HG02798 (cell line): Measurements from ENCODE around the gene FHL2.
"Not testable (repeated sequence)": the region's sequence is repeated elsewhere in the genome, so short reads cannot be mapped to it uniquely, and the experiment has no call there.

Experiments used
- ATAC-seq: cut with Tn5 transposase; IDR thresholded peaks from one replicate; pipeline ENCODE4 v1.9.1; 2021; ENCODE audit warnings: mild to moderate bottlenecking; ENCODE audit not compliant: unreplicated experiment, poor library complexity

FHL2 gene

DNA sequence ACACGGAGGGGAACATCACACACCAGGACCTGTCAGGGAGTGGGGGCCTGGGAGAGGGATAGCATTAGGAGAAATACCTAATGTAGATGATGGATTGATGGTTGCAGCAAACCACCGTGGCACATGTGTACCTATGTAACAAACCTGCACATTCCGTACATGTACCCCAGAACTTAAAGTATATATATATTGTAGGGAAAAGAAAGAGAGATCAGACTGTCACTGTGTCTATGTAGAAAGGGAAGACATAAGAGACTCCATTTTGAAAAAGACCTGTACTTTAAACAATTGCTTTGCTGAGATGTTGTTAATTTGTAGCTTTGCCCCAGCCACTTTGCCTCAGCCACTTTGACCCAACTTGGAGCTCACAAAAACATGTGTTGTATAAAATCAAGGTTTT lies 26.0 kb upstream of the FHL2 start:
- not testable (repeated sequence) for ATAC-seq

DNA sequence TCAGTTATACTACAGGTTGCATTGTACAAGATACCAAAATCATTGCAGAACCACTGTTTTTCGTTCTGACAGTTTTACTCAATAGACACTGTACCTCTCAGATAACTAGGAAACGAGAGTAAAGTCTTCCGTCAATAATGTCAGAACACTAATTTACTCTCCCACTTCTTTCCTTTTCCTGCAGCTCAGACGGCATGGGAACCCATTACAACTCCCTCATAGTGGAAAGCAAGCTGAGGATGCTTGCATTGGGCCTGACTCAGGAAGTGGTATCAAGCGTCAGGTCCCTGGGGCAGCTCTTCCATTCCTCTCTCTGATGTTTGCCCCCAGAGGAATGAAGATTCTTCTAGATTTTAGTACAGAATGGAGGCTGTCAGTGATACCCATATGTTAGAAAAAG lies 23.9 kb upstream of the FHL2 start:
- ATAC-seq: no peak

DNA sequence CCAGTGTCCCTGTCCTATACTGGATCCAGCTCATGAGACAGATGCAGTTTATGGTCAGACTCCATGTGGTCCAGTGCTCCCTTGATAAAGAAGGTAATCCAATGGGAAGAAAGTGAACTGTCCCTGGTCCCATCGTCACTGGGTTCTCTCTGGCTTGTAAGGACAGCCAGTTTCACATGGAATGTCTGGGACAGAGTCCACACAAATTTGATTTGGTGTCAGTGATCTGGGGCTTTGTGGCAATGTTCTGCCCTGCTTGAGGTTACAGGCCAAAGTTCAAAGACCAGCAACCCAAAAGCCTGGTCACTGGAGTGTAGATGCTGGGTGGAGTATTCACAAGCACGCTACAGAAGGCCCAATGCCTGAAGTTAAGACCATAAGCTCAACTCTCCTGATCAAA lies 22.2 kb upstream of the FHL2 start:
- ATAC-seq: no peak

DNA sequence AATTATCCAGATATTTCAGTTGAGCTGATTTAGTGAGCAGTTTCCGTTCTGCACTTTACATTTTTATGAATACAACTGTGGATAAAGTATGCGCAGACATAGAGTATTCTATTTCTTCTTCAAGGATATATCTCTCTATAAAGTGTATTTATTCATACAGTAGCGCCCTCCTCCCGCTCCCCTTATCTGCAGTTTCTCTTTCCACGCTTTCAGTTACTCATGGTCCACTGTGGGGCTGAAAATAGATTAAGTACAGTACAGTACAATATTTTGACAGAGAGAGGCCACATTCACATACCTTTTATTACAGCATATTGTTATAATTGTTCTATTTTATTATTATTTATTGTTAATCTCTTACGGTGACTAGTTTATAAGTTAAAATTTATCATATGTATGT lies 19.7 kb upstream of the FHL2 start:
- no peak for ATAC-seq

DNA sequence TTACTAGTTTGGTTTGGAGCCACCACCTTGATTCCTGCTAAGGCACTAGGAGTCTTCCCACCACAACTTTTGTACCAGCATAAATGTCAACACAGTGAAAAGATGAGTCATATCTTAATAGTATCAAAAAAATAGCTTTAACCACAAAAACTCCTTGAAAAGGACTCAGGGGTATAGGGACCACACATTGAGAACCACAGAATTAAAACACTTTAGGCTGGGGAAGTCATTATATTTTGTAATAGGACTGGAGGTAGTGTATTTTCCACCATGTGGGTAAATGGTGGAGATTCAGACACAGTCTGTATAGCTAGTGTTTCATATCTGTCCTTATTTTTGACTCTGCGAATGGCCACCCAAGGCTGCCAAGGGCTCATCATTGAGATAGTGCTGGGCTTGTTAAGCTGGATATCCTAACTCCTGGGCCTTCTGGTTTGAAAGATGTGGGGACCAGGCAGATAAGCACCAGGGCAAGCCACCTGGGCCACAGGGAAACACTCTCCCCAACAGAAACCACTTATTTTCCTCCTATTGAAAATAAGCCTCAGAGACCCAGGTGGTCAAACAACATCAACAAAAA lies 19.1 kb upstream of the FHL2 start:
- no peak for ATAC-seq

DNA sequence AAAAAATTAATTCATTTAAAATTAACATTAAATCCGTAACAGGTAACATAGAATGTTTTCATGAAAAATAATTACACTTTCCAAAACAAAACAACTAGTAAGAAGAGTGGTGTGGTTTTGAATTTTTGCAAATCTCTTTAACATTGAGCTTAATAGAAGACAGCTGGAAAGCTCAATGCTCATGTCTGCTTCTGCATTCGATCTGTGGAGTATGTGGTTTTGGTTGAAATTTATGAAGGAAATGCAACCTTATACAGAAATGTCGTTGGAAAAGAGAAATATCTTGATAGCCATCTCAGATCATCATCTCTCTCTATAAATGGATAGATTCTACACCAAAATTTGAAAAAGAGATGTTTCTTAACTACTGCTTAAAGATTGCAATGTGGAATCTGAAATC lies 17.3 kb upstream of the FHL2 start:
- no peak for ATAC-seq

DNA sequence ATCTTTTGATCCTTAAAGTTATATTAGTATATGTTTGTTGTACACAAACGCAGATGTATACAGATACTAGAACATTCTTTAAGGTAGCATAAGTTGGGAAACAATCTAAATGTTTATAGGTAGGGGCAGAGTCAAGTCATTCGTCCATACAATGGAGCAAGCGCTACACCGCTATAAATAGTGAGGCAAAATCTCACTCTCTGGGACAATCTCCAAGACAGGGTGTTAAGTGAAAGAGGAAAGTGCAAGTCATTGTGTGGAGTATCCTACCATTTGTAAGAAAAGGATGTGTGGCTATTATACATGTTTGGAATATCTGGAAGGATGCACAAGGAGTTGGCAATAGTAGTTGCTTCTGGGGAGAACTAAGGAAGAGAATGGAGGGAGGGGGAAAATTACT lies 16.2 kb upstream of the FHL2 start:
- ATAC-seq: no peak

DNA sequence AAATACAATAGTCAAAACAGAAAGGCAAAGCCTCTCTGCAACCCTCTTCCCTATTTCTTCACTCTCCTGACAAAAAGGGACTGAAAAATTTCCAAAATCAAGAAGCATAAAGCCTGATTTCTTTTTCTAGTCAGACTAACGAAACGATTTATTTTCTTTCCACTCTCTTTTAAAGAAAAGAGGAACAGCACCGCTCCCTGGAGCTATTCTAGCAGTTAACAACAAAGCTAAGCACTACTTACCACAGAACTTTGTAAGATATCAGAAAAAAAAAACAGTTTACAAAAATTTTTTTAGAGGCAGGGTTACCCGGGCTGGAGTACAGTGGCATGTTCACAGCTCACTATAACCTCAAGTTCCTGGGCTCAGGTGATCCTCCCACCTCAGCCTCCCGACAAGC lies 14.4 kb upstream of the FHL2 start:
- no peak for ATAC-seq

DNA sequence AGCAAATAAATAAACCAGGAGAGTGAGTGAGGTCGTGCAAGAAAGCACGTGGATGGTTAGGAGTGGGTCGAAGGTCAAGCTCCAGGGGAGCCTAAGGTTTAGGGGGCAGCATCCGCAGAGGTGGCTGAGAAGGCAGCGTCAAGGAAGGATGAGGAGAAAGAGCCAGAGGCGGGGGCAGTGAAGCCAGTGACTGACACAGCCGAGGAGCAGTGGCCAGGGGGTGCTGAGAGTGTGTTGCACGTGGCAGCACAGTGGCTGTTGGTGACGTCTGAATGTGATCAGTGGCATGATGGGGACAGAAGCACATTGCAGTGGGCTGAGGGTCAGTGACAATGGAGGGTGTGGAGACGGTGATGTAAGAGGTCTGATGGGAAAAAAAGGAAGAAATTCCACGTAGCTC lies 13.7 kb upstream of the FHL2 start:
- no peak for ATAC-seq

DNA sequence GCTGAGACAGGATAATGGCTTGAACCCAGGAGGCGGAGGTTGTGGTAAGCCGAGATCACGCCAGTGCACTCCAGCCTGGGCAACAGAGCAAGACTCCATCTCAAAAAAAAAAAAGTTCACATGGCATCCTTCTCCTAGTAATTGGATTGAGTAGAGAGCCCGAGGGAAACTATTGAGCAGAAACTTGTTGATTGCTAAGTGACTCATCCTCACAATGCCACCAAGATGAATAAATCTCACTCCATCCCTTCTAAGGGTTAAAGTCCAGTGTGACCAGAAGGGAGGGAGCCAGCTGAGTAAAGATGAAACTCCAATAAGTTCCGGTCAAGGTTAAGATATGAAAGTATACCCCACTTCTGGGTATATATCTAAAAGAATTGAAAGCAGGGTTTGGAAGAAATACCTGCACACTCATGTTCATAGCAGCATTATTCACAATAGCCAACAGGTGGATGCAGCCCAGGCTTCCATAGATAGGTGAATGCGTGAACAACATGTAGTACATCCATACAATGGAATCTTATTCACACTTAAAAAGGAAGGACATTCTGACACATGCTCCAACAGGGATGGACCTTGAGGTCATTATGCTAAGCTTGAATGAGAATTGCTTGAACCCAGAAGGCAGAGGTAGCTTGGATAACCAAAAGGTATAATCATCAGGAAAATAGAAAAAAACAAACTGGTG lies 13.0 kb upstream of the FHL2 start:
- peak; percentile 75 for ATAC-seq

DNA sequence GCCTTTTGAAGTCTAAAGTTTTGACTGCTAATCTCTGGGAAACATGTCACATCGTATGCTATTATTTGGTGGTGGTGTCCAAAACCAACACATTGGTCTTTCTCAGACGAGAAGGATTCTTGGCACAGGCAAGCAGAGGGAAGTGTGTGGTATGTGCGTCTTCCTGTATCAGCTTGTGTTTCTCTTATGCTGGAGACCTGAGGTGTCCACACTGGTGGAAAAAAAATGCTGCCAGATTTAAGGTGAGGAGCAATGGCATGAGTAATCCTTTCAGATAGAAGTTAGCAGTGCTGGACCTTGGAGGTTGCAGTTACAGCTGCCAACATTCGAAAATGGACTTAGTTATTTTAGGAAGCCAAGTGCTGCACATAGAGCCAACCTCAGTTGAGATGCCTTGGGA lies 11.7 kb upstream of the FHL2 start:
- no peak for ATAC-seq

DNA sequence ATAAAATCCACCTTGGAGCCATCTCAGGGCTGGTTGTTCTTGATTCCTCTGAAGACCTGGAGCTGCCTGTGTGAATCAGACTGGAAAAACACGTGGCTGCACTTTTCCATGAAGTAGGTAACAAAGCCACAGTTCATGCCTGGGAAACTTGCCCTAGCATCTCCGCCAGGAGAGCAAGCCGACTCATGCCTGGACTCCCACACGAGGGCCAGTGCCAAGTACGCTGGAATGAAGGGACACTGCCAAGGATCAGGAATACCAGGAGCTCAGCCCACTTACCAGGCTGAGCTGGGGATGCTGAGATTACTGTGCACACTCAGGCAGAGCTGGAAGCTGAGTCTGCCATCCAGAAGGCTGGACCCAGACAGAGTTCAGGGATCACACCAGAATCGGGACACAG lies 10.9 kb upstream of the FHL2 start:
- ATAC-seq: no peak

DNA sequence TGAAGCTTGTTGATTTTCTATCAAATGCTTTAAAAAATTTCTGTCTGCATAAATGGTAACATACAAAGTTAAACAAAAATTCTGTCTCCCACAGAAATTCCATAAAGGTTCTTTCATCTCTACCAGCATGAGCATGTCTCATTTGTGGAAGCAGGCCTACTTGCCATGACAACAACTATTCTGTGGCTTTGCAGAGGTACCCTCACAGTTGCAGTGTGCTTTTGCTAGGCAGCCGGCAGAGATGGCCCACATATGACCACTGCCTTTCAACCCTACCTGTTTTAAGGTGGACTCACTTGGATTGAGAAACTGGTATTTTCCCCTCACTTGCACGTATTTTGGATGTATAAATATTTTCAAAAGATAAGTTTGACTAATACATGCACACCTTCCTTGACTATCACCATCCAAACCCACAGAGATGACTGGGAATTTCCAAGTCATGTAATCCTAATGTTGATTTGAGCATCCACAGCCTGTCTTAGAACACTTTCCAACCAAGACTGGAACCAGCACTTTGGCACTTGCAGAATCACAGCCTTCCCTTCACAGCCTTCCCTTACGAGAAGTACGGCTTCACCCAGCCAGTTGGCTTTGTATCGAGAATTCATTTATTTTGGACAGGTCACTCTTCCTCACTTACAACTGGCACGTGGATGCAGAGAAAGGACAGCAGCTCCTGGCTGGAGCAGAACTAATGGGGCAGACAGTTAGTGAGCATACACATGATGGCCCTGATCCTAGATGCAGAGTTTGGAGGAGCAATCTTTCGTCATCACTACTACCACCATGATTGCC lies 9.3 kb upstream of the FHL2 start:
- no peak for ATAC-seq

DNA sequence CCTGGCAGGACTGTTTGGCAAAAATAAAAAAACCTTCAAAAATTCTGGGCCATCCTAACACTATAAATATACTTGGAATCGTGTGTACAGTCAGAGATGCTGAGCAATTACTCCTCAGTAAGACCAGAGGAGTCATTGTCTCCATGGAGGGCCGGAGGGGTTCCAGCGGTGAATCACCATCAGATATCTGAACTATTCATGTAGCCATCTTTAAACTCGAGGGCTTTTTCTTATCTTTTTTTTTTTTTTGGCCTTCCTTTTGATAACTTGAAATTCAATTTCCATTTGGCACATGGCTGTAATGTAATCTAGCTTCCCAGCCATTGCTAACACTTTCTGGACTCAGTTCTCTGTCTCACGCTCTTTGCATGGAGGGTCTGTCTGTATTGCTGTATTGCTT lies 7.4 kb upstream of the FHL2 start:
- no peak for ATAC-seq

DNA sequence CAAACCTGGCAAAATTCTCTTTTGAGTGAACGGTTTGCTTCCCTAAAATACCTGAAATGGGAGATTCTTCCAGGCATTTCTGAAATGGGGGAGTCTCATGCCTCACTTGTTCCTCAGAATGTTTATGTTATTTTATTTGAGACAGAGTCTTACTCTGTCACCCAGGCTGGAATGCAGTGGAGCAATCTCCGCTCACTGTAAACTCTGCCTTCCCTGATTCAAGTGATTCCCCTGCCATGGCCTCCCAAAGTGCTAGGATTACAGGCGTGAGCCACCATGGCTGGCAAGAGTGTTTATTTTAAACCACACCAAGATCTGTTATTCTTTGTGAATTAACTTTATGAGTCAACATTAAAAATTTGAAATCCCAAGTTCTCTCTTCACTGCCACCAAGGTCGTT lies 6.4 kb upstream of the FHL2 start:
- no peak for ATAC-seq

DNA sequence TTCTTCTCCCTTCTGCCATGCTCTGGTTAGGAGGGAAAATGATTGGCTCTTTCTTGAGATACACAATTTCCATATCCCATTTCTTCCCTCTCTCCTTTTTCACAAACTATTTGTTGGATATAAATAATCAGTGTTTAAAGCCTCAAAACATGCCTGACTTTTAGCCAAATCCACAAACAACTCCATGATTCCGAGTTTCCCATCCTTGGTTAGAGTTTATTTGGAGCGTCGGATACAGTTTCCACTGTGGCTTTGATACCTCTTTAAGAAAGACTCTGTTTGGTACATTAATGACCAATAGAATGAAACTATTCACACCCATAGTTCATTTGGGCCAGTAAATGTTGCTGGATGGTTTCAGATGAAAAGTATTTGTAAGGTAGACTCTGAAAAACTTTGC lies 5.9 kb upstream of the FHL2 start:
- no peak for ATAC-seq

DNA sequence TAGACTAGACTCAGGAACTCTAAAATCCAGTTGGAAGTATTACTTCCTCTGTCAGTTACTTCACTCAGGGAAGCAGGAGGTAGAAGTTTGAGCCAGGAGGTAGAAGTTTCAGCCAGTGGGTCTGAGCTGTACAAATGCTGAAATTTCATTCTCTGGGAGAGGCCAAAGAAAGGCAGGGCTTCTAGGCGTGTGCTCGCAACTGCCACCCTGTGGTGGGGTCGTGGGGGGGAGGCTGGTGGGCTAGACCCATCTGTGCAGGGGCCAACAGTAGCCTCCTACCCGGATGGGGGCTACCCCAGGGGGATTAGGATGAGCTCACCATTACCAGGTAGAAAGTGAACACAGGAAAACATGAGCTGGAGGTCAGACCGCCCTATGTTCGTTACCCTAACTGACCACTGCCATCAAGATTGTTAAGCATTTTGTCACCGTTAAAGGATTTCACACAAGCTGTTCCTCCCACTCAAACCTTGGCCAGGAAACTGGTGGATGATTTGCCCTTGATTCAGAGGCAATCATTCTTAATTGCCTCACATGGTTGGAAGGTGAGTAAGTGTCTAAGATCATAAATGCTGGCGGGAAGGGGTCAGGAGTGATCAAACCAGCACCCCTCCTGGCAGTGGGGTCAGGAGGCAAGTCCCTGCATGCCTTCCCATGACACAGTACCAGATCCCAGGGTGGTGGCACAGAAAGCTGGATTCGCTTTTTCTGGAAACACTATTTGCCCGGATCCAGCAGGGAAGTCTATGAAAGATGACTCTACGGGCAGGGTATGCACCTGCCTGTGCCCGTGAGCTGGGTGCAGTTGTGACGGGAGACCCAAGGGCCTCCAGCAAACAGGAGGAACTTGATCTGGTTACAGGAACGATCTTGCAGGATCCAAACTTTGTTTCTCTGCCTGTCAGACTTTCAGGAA lies 5.2 kb upstream of the FHL2 start:
- no peak for ATAC-seq

DNA sequence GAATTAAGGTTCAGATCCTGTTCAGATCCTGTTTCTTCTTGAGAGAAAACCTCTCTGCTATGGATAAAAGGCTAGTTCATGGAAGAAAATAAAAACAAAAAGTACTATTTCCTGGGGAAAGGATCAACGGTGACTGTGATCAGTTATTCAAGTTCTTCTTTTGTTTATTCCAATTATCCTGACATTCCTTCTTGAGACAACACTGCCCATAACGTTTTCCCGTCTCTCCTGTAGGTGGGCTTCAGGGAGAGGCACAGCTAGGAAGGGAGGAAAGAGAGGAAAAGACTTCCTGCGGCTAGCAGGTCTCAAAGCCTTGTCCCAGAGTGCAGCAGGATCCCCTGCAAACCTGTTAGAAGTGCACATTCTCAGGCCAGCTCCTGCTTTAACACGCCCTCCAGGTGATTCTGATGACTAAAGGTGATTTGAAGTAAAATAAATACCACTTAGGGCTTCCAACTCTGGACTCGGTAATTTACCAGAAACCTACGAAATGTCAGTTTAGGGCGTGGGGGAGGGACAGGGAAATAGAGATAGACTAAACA lies 4.5 kb upstream of the FHL2 start:
- ATAC-seq: no peak

DNA sequence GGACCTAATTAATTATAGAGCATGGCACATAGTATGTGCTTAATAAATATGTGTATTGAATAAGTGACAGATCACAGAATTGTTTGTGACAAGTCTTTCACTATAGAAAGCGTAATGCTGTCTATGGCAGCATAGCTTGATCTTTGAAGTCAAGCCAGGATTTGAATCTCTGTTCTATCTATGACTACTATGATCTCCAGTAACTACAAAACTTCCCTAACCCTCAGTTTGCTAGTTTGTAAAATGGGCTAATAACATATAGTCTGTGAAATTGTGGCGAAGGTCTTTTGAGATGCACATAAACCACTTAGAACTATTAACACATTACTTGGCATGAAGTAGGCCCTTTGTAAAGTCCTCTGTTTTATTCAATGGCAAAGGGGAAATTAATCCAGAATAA lies 4.0 kb upstream of the FHL2 start:
- no peak for ATAC-seq

DNA sequence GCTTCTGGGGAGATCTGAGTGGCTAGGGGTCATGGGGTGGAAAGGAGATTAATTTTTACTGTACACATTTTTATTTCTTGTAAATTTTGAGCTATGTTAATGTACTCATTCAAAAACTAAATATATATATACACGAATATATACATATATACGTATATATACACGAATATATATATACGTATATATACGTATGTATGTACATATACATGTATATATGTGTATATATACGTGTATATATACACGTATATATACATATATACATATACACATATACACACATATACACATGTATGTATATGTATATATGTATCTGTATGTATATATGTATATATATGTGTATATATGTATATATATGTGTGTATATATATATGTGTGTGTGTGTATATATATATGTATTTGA lies 3.0 kb upstream of the FHL2 start:
- ATAC-seq: no peak

DNA sequence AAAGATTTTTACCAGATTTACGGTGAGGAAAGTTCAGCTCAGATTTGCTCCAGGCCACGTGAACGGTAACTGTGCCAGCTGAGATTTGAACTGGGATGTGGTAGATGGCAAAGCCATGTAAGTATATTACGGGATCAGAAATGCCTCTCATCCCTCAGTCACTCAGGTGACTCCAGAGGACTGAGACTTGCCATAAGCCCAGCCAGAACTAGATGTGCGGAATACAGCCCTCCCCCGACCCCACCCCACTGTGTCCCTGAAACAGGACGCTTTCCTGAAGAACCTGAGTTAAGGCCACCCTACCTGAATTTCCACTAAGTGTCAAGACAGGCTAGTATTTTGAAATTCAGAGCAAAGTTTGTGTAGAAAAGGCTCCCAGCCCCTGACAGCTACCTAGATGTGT lies 1.3 kb upstream of the FHL2 start:
- no peak for ATAC-seq
